Sigmoid colon (tissue), 7 donors: ENCODE results near the gene TDG. TPM values are rescaled to one million over a fixed set of nuclear protein-coding genes. Genes with fewer than 3 reads are reported as not detected.

ENCODE experiments used
- DNase-seq: peaks from one replicate; pipeline ENCODE4 v3.0.0-alpha.2; 2019
- H3K27ac ChIP-seq, 4 donors: fragments of 200-600 bp; sonication (generic); one replicate each; pipeline ENCODE4 v1.5.1; 2016 to 2019; ENCODE audit warnings: mild to moderate bottlenecking in 1 of 4
- H3K27me3 ChIP-seq, 3 donors: fragments of 200-600 bp; sonication (generic); one replicate each; pipeline ENCODE4 v1.5.1; 2019; ENCODE audit warnings: mild to moderate bottlenecking in 1 of 3
- H3K36me3 ChIP-seq, 4 donors: fragments of 200-600 bp; sonication (generic); one replicate each; pipeline ENCODE4 v1.5.1; 2016 to 2019
- H3K4me1 ChIP-seq, 4 donors: fragments of 200-600 bp; sonication (generic); one replicate each; pipeline ENCODE4 v1.5.1; 2017 to 2019
- H3K4me3 ChIP-seq, 4 donors: fragments of 200-600 bp; sonication (generic); one replicate each; pipeline ENCODE4 v1.5.1; 2017 to 2019; ENCODE audit warnings: mild to moderate bottlenecking in 2 of 4, moderate library complexity in 1 of 4
- H3K9me3 ChIP-seq, 4 donors: fragments of 200-600 bp in 3 of 4; sonication (generic) in 3 of 4; one replicate each; pipeline versions ENCODE4 v1.5.1 to v1.6.1; 2013 to 2019
- EP300 ChIP-seq, 4 donors: sonication (generic); formaldehyde crosslinking; IDR thresholded peaks; one replicate each; pipeline ENCODE4 v1.6.1; 2017; ENCODE audit warnings: antibody characterized with exemption in 4 of 4
- POLR2A ChIP-seq, 2 donors: fragments of 450-650 bp; IDR thresholded peaks; one replicate each; pipeline ENCODE4 v1.6.1; 2016; ENCODE audit warnings: antibody characterized with exemption in 2 of 2, mild to moderate bottlenecking in 2 of 2, moderate library complexity in 2 of 2
- POLR2AphosphoS5 ChIP-seq, 4 donors: sonication (generic); formaldehyde crosslinking; IDR thresholded peaks; one replicate each; pipeline ENCODE4 v1.6.1; 2017; ENCODE audit warnings: antibody characterized with exemption in 4 of 4
- WGBS, 2 donors: extraction: QIAGEN DNeasy Blood & Tissue Kit; methylation state at CpG; one replicate each; pipeline ENCODE4 v1.1.7; 2013; 5-methylcytosine and 5-hydroxymethylcytosine counted together
- intact Hi-C: fragments of 100-400 bp; cut with DNase I; formaldehyde crosslinking; loops from one replicate; pipeline ENCODE4 v1.15.1; 2023
- polyA plus RNA-seq, 3 donors: library from polyadenylated mRNA; stranded (reverse); fragments of 200-250 nt; gene quantifications; one replicate each; pipeline ENCODE4 v1.2.3, GENCODE V29; 2013
- total RNA-seq, 4 donors: library from RNA; depleted of rRNA; stranded (reverse); fragments of >200 nt; gene quantifications; one replicate each; pipeline ENCODE4 v1.1.0, GENCODE V29; 2016
- TF ChIP-seq, protein P1 (sequence below), 4 experiments: fragments of 450-650 bp in 3 of 4; fragments of 200-600 bp in 1 of 4; IDR thresholded peaks; one replicate each; pipeline ENCODE4 v1.5.1; 2016 to 2019; ENCODE audit warnings: antibody characterized with exemption in 4 of 4, mild to moderate bottlenecking in 3 of 4, moderate library complexity in 2 of 4
- donor health status: healthy with polysubstance abuse.
- donor health status: Bipolar disorder and iron deficiency.
- donor health status: healthy.

Gene TDG
- total and polyA plus RNA-seq, 7 donors: 12.0 to 24.1 (median 18.0) TPM

GRCh38 chr12:103948746-103949406 is 16.8 kb upstream of the TDG start:
- DNase-seq: no peak
- Histone ChIP-seq H3K36me3 (peaks cover 44 to 100% (median 58%) of the 10 kb centered on the region in 4 donors), H3K4me1 (no peaks in the 10 kb centered on the region), H3K4me3 (no peak overlapping the region), H3K9me3 (no peaks in the 10 kb centered on the region), H3K27me3 (no peaks in the 10 kb centered on the region), H3K27ac (no peak overlapping the region)
- intact Hi-C loops: no loop called here
- 79 to 80% methylated on average over 13 of the region's 13 CpGs for WGBS, 2 donors
- TF ChIP-seq EP300 (IDR thresholded peaks at IDR 0.05) (no peak), POLR2AphosphoS5 (IDR thresholded peaks at IDR 0.05) (no peak), POLR2A (IDR thresholded peaks at IDR 0.05) (no peak)
- TF ChIP-seq, protein P1, sequence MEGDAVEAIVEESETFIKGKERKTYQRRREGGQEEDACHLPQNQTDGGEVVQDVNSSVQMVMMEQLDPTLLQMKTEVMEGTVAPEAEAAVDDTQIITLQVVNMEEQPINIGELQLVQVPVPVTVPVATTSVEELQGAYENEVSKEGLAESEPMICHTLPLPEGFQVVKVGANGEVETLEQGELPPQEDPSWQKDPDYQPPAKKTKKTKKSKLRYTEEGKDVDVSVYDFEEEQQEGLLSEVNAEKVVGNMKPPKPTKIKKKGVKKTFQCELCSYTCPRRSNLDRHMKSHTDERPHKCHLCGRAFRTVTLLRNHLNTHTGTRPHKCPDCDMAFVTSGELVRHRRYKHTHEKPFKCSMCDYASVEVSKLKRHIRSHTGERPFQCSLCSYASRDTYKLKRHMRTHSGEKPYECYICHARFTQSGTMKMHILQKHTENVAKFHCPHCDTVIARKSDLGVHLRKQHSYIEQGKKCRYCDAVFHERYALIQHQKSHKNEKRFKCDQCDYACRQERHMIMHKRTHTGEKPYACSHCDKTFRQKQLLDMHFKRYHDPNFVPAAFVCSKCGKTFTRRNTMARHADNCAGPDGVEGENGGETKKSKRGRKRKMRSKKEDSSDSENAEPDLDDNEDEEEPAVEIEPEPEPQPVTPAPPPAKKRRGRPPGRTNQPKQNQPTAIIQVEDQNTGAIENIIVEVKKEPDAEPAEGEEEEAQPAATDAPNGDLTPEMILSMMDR (IDR thresholded peaks at IDR 0.05): no peak

DNA sequence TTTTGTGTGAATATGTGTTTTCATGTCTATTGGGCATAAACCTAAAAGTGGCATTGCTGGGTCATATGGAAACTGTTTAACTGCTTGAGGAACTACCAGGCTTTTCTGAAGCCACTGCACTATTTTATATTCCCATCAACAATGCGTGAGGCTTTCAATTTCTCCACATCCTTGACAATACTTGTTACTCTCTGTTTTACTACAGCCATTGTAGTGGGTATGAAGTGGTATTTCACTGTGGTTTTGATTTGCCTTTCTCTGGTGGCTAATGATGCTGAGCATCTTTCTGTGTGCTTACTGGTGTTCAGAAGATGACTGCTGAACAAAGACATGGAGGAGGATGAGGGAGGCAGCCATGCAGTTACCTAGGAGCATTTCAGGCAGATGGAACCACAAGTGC is 13.2 kb upstream of the TDG start:
- peaks cover 15 to 70% (median 30%) of the 10 kb centered on the region in 4 donors for H3K36me3 ChIP-seq
- H3K9me3 ChIP-seq: no peaks in the 10 kb centered on the region
- H3K4me1 ChIP-seq: peaks cover 0 to 23% (median 20%) of the 10 kb centered on the region in 4 donors
- WGBS, 2 donors: 35 to 42% methylated on average over 1 of the region's 1 CpG
- DNase-seq: no peak
- intact Hi-C loops: no loop called here
- no peaks in the 10 kb centered on the region for H3K27me3 ChIP-seq
- no peak for TF ChIP-seq POLR2A (IDR thresholded peaks at IDR 0.05)
- no peak for TF ChIP-seq POLR2AphosphoS5 (IDR thresholded peaks at IDR 0.05)
- TF ChIP-seq, protein P1 (IDR thresholded peaks at IDR 0.05): no peak
- TF ChIP-seq EP300 (IDR thresholded peaks at IDR 0.05): no peak
- H3K27ac ChIP-seq: no peak overlapping the region
- no peak overlapping the region for H3K4me3 ChIP-seq

DNA sequence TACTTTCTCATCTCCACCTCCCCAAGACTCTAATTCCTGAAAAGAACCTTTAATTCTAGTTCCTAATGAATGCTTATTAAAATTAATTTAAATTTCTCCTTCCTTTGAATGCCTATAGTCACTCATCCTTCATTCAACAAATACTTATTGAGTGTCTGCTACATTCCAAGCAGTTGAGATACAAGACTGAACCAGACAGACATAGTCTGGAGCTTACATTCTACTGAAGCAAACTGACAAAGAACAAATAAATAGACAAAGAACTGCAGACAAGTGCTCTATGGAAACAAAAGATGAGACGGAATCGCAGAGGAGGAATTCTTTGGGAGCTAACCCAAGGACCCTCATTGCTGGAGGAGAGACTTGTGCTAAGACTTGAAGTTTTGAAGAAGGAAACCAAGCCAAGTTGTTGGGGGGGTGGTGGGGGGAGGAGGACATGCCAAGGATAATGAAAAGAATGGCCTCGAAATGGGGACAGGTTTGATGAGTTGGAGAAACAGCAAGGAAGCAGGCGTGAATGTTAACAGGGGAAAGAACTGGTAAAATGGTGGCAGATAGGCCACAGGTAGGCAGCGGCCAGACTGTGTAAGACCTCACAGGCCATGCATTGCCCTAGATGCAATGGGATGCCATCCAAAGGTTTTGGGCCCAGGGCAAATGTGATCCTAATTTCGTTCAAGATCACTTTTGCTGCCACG is 9.7 kb upstream of the TDG start:
- H3K27me3 ChIP-seq: no peaks in the 10 kb centered on the region
- peak overlapping the region; percentile 88 to 91 (median 90) for H3K27ac ChIP-seq
- 33 to 34% methylated on average over 7 of the region's 7 CpGs for WGBS, 2 donors
- peak overlapping the region; percentile 62 to 94 (median 68) for H3K4me3 ChIP-seq
- TF ChIP-seq POLR2A (IDR thresholded peaks at IDR 0.05) (no peak), POLR2AphosphoS5 (IDR thresholded peaks at IDR 0.05) (no peak), EP300 (IDR thresholded peaks at IDR 0.05) (no peak)
- TF ChIP-seq, protein P1 (IDR thresholded peaks at IDR 0.05): no peak
- H3K36me3 ChIP-seq: peaks cover 6 to 36% (median 10%) of the 10 kb centered on the region in 4 donors
- intact Hi-C loops: loop anchor here (2.0 kb wide), 1 partner anchor 25 kb away; the partner anchor contains the start of gene HSP90B1
- DNase-seq: no peak
- peaks cover 0 to 25% (median 21%) of the 10 kb centered on the region in 4 donors for H3K4me1 ChIP-seq
- no peaks in the 10 kb centered on the region for H3K9me3 ChIP-seq

DNA sequence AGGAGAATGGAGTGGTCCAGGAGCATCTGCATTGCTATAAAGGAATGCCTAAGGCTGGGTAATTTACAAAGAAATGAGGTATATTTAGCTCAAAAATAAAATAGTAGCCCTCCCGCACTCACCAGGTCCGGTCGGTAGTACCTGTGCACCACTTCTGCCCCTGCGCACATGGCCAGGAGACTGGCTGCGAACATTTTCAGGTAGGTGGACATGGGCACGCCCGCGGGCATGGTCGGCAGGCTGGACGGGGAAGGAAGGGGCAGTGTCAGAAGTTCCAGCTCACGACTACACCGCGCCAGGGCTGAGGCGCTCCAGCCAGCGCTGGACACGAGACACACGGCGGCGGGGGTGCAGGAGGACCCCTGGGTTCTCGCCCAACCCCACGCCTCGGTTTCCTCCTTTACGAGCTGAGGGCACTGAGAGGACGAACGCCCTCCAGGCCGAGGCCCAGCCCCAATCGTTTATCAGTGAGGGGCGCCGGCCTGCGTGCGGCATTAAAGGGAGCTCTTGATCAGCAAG is 9.1 kb upstream of the TDG start:
- intact Hi-C loops: loop anchor here (1.0 to 2.0 kb wide), 2 partner anchors 9 to 26 kb away; partner anchors contain the start of genes HSP90B1 and TDG
- Histone ChIP-seq H3K4me3 (peak overlapping the region; percentile 62 to 94 (median 68)), H3K27ac (peak overlapping the region; percentile 88 to 91 (median 90)), H3K36me3 (peaks cover 5 to 30% (median 8%) of the 10 kb centered on the region in 4 donors), H3K27me3 (no peaks in the 10 kb centered on the region), H3K4me1 (peaks cover 0 to 25% (median 21%) of the 10 kb centered on the region in 4 donors), H3K9me3 (no peaks in the 10 kb centered on the region)
- DNase-seq: no peak
- TF ChIP-seq POLR2AphosphoS5 (IDR thresholded peaks at IDR 0.05) (no peak), EP300 (IDR thresholded peaks at IDR 0.05) (no peak), POLR2A (IDR thresholded peaks at IDR 0.05) (no peak)
- TF ChIP-seq, protein P1 (IDR thresholded peaks at IDR 0.05): no peak
- 0 to 1% methylated on average over 31 of the region's 31 CpGs for WGBS, 2 donors
